ENCODE data around the gene MAP3K15. TPM values are rescaled to one million over a fixed set of nuclear protein-coding genes. Genes with fewer than 3 reads are reported as not detected.

Gene MAP3K15
- total and polyA plus RNA-seq, 2 of the 13 experiments (the other 11 are each of a cell fraction or from before 2014, with no cell fraction given), result 3.9 to 6.4 TPM

DNA sequence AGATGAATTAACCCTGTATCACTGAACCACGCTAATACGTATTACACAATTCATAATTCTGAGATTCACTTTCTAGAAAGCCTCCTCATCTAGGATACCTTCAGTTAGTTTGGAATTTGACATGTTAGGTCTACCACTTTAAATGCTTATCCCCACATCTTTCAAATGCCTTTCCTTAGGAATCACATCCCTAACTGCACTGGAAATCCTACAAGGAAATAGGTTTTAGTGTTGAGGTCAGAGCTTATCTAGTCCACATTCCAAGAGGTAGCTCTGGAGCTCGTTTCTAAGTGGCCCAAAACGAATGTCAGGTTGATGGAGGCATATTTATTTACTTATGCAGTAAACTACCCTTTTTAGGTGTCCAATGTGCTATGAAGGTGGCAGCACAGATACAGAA, 153.6 kb downstream of the MAP3K15 start:
- FAIRE-seq, result no peak

DNA sequence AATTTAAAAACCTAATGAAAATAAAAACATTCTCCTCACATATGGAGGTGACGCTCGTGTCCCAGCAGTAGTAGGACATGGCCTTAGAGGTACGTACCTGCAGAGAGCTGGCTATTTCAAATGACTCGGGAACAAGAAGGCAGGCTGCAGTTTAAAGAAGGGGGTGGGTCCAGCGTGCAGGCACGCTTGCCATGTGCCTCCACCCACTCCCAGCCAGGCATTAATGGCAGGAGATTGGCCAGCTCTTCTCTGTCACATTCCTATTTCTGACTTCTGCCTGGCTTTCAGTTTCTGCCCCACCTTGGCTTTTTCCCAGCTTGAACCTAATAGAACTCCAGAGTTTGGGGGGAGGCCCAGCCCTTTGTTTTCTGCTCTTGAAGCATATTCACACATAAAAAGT, 154.4 kb downstream of the MAP3K15 start:
- intact Hi-C loops (cut with micrococcal nuclease; ENCODE audit: unreplicated experiment), result no loop called here

More for the DNA sequence above, 153.6 kb downstream of the MAP3K15 start:
- Histone ChIP-seq H3K4me2 (ENCODE audit: low read depth, low read length) (no peak overlapping the region), H2AFZ (ENCODE audit: low read length) (no peak overlapping the region), H3K9me3 (ENCODE audit: low read length) (no peaks in the 10 kb centered on the region), H3K27me3 (ENCODE audit: control insufficient read depth in 1 of 2, insufficient read depth in 2 of 2, low read length in 2 of 2) (no peaks in the 10 kb centered on the region), H4K20me1 (ENCODE audit: insufficient read depth, low read length) (no peaks in the 10 kb centered on the region), H3K4me1 (ENCODE audit: insufficient read depth, low read length) (no peaks in the 10 kb centered on the region), H3K79me2 (ENCODE audit: insufficient read depth, low read length) (no peaks in the 10 kb centered on the region), H3K4me3 (replicated peaks in 1 of 3; ENCODE audit: insufficient read depth in 1 of 3, low read depth in 2 of 3, low read length in 3 of 3) (no peak overlapping the region), H3K27ac (ENCODE audit: extremely low read length, insufficient read depth, low read length) (no peak overlapping the region), H3K9ac (ENCODE audit: insufficient read depth, low read depth, low read length) (no peak overlapping the region), H3K36me3 (replicated peaks in 1 of 2; ENCODE audit: control insufficient read depth in 1 of 2, insufficient read depth in 2 of 2, low read length in 2 of 2) (peaks cover 3 to 30% of the 10 kb centered on the region in 2 experiments; a peak in 4 of 5 replicates)
- ChIA-PET CTCF (ENCODE audit: low intra/inter-chr PET ratio, low total read pairs) (no interaction called here), POLR2A (no interaction called here)
- intact Hi-C loops (cut with micrococcal nuclease; ENCODE audit: unreplicated experiment), result no loop called here
- DNase-seq (ENCODE audit: low spot score) (no peak), ATAC-seq (no peak)
- in situ Hi-C loops (cut with HindIII; ENCODE audit: extremely low pct_ligation_motif_present, low pct_unique_long_range_greater_than_20kb), result no loop called here
- BruUV-seq (replicated peaks), result no TSS peak
- no peak for TF ChIP-seq ARNT (IDR thresholded peaks at IDR 0.05)
- no peak for TF ChIP-seq SIX1 (CRISPR knock-in tag; IDR thresholded peaks at IDR 0.05; ENCODE audit: borderline replicate concordance)
- no peak for TF ChIP-seq TCF7L2 (IDR thresholded peaks at IDR 0.05; ENCODE audit: low read depth, low read length)
- 87% methylated on average over 4 of the region's 4 CpGs for WGBS (ENCODE audit: low lambda C conversion rate)

More for the DNA sequence above, 154.4 kb downstream of the MAP3K15 start:
- no peaks in the 10 kb centered on the region for H4K20me1 ChIP-seq (ENCODE audit: insufficient read depth, low read length)
- ChIA-PET CTCF (ENCODE audit: low intra/inter-chr PET ratio, low total read pairs) (no interaction called here), POLR2A (no interaction called here)
- H3K4me2 ChIP-seq (ENCODE audit: low read depth, low read length), result no peak overlapping the region
- no peaks in the 10 kb centered on the region for H3K9me3 ChIP-seq (ENCODE audit: low read length)
- no peaks in the 10 kb centered on the region for H3K27me3 ChIP-seq (ENCODE audit: control insufficient read depth in 1 of 2, insufficient read depth in 2 of 2, low read length in 2 of 2)
- H3K4me3 ChIP-seq (replicated peaks in 1 of 3; ENCODE audit: insufficient read depth in 1 of 3, low read depth in 2 of 3, low read length in 3 of 3), result no peak overlapping the region
- TF ChIP-seq MED8 (CRISPR knock-in tag; IDR thresholded peaks at IDR 0.05; ENCODE audit: insufficient replicate concordance) (no peak), MLLT10 (CRISPR knock-in tag; IDR thresholded peaks at IDR 0.05) (no peak), ZSCAN31 (CRISPR knock-in tag; IDR thresholded peaks at IDR 0.05; ENCODE audit: low read depth) (no peak), MAFF (IDR thresholded peaks at IDR 0.05; ENCODE audit: low read depth, low read length) (no peak), SMARCE1 (IDR thresholded peaks at IDR 0.05; ENCODE audit: borderline replicate concordance) (no peak), NRL (CRISPR knock-in tag; IDR thresholded peaks at IDR 0.05; ENCODE audit: borderline replicate concordance) (no peak), ZNF121 (CRISPR knock-in tag; IDR thresholded peaks at IDR 0.05) (no peak), HNRNPK (IDR thresholded peaks at IDR 0.05; ENCODE audit: low read depth, low read length, poor library complexity, severe bottlenecking) (no peak)
- no peaks in the 10 kb centered on the region for H3K79me2 ChIP-seq (ENCODE audit: insufficient read depth, low read length)
- no peak for ATAC-seq
- H3K4me1 ChIP-seq (ENCODE audit: insufficient read depth, low read length), result no peaks in the 10 kb centered on the region
- in situ Hi-C loops (cut with HindIII; ENCODE audit: extremely low pct_ligation_motif_present, low pct_unique_long_range_greater_than_20kb), result no loop called here
- H3K9ac ChIP-seq (ENCODE audit: insufficient read depth, low read depth, low read length), result no peak overlapping the region
- H3K27ac ChIP-seq (ENCODE audit: extremely low read length, insufficient read depth, low read length), result no peak overlapping the region
- no peak for DNase-seq (ENCODE audit: low spot score)
- no peak for FAIRE-seq
- WGBS (ENCODE audit: low lambda C conversion rate), result 100% methylated on average over 4 of the region's 6 CpGs
- H3K36me3 ChIP-seq (replicated peaks in 1 of 2; ENCODE audit: control insufficient read depth in 1 of 2, insufficient read depth in 2 of 2, low read length in 2 of 2), result peaks cover 3 to 37% of the 10 kb centered on the region in 2 experiments
- no peak overlapping the region for H2AFZ ChIP-seq (ENCODE audit: low read length)
- BruUV-seq (replicated peaks), result no TSS peak
